Activated CD4-positive, CD25-positive, alpha-beta regulatory T cell treated with anti-CD3 and anti-CD28 coated beads, Interleukin-2, amount 50 U/mL, for 24 hours (primary cell): ENCODE data around the gene MUSTN1.

Experiments
- ATAC-seq, 2 donors: fragments of 150-1000 bp; cut with Tn5 transposase; one replicate each; pipeline ENCODE4 v1.10.0; 2021; ENCODE audit warnings: mild to moderate bottlenecking in 1 of 2, moderate library complexity in 1 of 2

The MUSTN1 gene

DNA sequence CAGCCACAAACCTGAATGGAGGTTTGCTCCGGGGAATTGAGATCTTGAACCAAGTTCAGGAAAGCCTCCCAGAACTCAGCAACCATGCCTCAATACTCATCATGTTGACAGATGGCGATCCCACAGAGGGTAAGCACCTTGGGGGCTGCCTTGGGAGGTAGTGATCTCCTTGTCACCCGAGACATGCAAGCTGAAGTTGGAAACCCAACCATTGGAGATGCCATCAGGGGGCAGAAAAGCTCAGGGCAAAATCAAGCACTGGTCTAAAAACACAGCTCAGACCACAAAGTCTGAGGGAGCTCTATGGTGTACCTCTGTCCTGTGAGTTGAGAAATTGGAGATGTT lies 51.6 kb downstream of the MUSTN1 start:
- ATAC-seq, result no peak
